Stimulated activated CD4-positive, alpha-beta T cell treated with anti-CD3 and anti-CD28 coated beads, Interleukin-15, amount 100 ng/mL, for 24 hours (primary cell): ENCODE results near the gene VPREB3.
"Not testable (repeated sequence)": the region's sequence is repeated elsewhere in the genome, so short reads cannot be mapped to it uniquely, and the experiment has no call there.

Experiments
- DNase-seq: peaks from one replicate; pipeline ENCODE4 v3.0.0-alpha.2; 2020

The VPREB3 gene

DNA sequence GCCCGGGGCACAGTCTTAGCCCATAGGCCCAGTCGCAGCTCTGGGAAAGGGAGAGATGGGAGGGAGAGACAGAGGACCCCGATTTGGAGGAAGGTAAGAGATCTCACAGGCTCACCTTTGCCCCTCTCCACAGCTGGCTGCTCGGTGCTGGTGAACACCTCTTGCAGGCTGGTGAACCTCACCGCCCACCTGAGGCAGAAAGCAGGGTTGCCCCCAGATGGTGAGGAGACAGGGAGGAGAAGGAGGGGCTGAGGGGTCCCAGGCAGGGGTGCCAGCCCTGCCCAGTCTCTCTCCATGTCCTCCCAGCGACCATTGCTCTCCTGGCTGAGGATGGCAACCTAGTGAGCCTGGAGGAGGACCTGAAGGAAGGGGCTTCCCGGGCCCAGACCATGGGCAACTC lies 9.7 kb upstream of the VPREB3 start:
- DNase-seq = no peak

GRCh38 chr22:23763579-23763945 lies 9.3 kb upstream of the VPREB3 start:
- DNase-seq = peak; percentile 77

DNA sequence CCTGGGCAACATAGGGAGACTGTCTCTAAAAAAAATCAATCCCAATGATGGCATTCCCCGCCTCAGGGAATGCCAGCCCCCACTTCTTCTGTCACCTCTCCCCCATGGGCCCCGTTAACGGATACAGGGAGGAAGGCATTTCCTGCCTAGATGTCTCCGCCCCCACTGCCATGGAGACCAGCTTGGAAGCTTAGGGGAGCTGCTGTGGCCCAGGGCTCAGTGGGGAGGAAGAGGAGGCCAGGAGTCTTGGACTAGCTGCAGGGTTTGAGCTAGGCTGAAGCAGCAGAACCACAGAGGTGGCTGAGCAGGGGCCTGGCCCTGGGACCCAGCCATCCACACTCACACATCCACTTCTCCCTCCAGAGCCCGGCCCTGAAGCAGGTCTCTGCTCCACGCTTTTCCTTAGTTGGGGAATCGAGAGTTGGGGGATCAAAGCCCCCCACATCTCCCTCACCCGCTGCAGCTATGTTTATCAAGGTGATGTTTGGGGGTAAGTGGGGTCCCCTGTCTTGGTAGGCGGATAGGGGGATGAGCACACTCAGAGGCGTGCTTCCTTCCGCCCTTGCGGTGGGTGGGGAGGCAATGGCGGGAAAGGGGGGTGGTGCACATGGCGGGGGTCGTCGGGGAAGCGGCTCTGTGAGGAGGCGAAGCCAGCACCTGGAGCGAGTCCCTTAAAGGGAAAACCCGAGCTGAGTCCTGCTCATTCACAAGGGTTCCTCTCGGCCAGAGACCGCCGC lies 8.8 kb upstream of the VPREB3 start, which contains the start of gene C22orf15:
C22orf15 (plus strand) TSS at position 149 of the 737 bp plus-strand sequence; CDS start at position 466, 317 bp downstream.
- DNase-seq = peak; percentile 49

DNA sequence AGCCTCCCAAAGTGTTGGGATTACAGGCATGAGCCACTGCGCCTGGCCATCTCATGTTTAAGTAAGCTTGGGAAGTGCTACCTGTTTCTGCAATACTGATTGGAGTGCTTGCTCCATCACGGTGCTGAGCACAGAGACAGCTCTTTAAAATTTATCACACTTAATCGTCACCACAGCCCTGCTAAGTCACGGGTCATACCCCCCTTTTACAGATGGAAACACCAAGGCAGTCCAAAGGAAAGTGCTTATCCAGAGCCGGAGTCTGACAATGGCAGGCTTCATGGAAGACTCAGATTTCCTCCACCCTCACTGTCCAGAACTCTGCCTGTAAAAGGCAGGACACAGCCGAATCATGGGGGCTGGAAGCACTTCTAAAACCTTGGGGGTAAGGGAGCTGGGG lies 5.8 kb upstream of the VPREB3 start:
- DNase-seq = no peak

DNA sequence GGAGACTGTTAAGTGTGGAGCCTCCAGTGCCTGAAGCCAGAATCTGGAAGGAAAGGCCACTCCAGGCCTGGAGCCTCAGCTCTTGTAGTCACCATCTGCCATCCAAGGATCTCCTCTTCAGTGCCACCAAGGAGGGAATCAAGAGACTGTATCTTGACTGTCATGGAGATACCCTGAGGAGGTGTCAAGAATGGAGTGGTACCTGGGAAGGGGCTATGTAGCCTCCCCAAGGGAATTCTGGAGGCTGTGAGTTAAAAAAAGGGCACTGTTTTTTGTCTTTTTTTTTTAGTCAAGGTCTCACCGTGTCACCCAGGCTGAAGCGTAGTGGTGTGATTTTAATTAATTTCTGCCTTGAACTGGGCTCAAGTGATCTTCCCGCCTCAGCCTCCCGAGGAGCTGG lies 5.3 kb upstream of the VPREB3 start:
- DNase-seq = no peak

GRCh38 chr22:23756891-23757290 lies 2.7 kb upstream of the VPREB3 start:
- DNase-seq = no peak

- DNase-seq = no peak
Observed at GRCh38 chr22:23755711-23756110, 1.5 kb upstream of the VPREB3 start.

- no peak for DNase-seq
Observed at GRCh38 chr22:23754980-23755636, 883 bp upstream of the VPREB3 start.

DNA sequence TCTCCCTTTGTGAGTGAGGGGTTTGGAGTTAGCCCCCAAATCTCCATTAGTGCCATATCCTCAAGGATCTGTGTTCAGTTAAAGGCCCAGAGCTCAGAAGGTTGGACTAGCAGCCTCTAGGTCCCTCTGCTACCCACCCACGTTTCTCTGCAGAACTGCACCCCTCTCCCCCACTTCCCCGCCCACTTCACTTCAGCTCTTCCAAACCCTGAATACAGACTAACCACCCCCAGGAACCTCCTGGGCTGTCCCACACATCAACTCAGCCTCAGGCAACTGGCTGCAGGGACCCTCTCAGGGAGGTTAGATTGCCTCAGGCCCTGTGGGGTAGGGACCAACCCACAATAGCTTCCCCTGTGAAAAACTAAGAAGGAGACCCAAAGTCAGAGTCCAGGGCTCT lies 840 bp downstream of the VPREB3 start:
- no peak for DNase-seq

DNA sequence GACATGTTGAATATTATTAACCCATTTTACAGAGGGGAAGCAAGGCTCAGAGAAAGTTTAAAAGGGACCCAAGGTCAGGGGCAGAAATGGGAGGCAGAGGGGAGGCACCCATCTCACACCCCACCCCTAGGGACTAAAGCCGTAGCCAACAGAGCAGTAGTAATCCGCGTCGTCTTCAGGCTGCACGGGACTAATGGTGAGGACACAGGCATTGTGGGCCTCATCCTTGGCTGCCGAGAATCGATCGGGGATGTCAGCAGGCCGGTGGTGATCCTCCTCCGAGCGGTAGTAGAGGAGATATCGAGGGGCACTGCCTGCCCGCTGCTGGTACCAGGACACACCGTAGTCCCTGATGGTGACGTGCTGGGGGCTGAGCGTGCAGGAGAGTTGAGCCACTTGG lies 1.5 kb downstream of the VPREB3 start:
- no peak for DNase-seq

DNA sequence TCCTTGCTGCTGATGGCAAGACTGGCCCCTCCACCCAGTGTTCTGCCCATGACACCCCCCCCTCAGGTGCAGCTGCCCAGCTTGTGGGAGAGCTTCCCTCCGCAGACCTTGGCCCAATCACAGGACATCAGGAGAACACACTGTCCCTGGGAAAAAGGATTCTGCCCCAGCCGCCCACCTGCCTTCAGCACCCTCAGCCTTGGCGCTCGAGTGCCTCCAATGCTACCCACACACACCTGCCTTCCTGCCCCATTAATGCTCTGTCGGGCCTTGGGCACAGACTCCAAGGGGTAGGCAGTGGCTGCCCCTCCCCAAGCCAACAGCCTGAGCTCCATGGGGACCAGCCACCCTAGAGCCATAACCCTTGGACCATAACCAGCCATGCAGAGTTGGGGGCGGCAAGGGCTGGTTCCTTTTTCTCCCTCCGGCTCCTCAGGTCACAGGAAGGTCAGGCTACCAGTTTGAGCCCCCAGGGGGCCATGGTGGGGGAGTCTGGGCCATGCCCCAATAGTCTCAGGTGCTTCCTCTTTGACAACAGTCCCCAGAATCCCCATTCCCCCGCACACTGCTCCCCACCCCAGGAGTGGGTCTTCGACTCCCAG lies 2.0 kb downstream of the VPREB3 start:
- DNase-seq = no peak

- DNase-seq = no peak
Observed at GRCh38 chr22:23751441-23751996, 2.7 kb downstream of the VPREB3 start.

- DNase-seq = peak; percentile 87
Observed at GRCh38 chr22:23750714-23751440, 3.3 kb downstream of the VPREB3 start, which contains the start of gene ZNF70. Gene ZNF70, minus strand, starts transcription at chr22:23751112. Its CDS starts 5,972 bp downstream, at chr22:23745140.

- DNase-seq = no peak
Observed at GRCh38 chr22:23750367-23750713, 3.9 kb downstream of the VPREB3 start.

DNA sequence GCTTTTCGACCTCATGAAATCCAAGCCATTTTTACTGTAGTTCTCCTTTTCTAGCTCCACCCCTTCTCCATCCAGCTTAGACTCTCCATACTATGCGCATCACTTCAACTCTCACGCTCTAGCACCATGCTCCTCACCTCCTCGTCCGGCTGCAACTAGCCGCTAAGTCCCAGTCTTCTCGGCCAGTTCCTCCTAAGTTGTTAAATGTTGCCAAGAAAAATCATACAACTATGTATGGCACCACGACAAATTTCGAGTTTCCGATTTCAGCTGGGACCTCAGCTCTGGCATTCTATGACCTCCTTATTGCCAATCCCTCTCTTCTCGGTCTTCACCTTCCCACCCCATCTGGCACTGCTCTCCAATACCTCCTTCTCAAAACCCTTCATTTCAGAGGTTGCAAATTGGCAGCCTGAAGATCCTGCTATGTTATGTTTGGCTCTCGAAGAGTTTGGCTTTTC lies 4.4 kb downstream of the VPREB3 start:
- DNase-seq = no peak

DNA sequence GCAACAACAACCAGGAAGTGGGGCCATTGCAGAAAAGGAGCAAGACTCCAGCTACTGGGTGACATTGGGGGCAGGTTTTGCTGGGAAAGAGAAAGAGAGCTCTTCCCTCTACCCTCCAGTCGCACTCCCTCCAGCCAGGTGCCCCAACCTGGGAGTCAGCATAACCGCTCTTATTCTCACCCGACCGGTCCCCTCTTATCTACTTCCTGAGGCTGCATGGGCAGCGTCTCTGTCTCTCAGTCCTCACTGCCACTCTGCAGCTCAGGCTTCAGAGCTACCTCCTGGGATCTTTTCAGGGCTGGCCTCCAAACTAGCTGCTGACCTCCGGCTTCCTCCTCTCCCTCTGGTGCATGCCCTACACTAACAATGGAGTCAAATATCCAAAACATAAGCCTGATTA lies 8.4 kb downstream of the VPREB3 start:
- DNase-seq = no peak

DNA sequence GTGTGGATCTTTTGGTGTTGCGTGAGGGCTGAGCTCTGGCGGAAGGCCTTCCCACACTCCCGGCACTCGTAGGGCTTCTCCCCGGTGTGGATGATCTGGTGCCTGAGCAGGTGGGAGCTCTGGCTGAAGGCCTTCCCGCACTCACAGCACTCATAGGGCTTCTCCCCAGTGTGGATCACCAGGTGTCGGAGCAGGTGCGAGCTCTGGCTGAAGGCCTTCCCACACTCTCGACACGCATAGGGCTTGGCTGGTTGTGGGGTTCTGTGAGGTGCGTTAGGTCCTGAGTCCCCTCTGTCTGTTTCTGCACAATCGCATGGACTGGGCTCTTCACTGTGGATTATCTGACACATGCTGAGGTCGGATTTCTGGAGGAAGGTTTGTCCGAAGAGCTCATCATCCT lies 9.7 kb downstream of the VPREB3 start:
- no peak for DNase-seq

GRCh38 chr22:23744001-23744400 lies 10.2 kb downstream of the VPREB3 start:
- no peak for DNase-seq

DNA sequence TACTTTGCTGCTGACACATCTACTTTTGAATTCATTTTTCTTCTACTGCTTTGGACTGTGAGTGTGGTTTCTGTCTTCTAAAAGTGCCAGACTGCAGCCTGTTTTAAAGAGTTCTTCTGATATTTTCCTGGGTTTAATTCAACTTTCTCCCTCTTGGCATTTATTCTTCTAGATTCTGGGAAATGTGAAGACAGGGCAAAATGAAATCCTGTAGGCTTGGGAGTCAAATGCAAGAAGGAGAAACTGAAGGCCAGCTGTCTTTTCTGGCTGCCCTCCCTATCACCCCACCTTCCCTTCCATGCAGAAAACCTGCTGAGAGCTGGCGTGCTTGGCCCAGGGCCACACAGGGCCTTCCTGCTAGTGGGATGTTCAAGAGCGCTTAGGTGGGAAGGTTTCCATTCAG lies 10.9 kb downstream of the VPREB3 start:
- DNase-seq = no peak

GRCh38 chr22:23742505-23743264 lies 11.5 kb downstream of the VPREB3 start:
- DNase-seq = no peak

DNA sequence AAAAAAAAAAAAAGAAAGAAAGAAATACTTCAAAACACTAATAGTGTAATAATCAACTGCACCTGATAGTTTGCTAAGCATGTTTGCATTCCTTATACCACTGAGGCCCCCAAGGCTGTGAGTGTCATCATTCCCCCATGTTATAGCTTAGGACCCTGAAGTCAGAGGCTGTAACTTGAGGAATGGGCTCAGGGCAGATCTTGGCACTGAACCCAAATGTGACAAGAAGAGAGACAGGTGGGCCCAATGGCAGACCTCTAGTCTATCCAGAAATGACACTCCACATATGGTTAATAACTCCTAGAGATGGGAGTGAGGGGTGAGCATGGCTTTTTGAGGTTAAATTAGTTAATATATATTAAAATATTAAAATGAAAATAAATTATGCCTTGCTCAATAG lies 16.5 kb downstream of the VPREB3 start:
- DNase-seq = no peak

DNA sequence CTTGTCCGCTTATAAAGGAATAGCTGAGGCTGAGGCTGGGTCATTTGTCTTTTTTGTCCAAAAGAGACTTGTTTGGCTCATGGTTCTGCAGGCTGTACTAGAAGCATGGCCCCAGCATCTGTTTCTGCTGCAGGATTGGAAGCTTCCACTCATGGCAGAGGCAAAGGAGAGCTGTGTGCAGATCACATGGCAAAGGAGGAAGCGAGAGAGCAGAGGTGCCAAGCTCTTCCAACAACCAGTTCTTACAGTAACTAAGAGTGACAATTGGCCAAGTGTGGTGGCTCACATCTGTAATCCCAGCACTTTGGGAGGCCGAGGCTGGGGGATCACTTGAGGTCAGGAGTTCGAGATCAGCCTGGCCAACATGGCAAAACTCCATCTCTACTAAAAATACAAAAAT lies 26.1 kb downstream of the VPREB3 start:
- DNase-seq = not testable (repeated sequence)
